Ishikawa (cell line): Measurements from ENCODE around the gene RAET1E.

Experiments used
- CEBPB ChIP-seq: IDR thresholded peaks from 2 replicates; pipeline ENCODE4 v1.6.1; 2012
- CREB1 ChIP-seq: IDR thresholded peaks from 2 replicates; pipeline ENCODE4 v1.6.1; 2012; ENCODE audit warnings: low read depth
- EGR1 ChIP-seq: IDR thresholded peaks from 2 replicates; pipeline ENCODE4 v1.6.1; 2012
- EP300 ChIP-seq: IDR thresholded peaks from 2 replicates; pipeline ENCODE4 v1.6.1; 2012; ENCODE audit warnings: borderline replicate concordance
- FOXM1 ChIP-seq: IDR thresholded peaks from 2 replicates; pipeline ENCODE4 v1.6.1; 2012; ENCODE audit warnings: low read depth, borderline replicate concordance
- NFIC ChIP-seq: IDR thresholded peaks from 2 replicates; pipeline ENCODE4 v1.6.1; 2012
- RAD21 ChIP-seq: IDR thresholded peaks from 2 replicates; pipeline ENCODE4 v1.6.1; 2012; ENCODE audit warnings: low read depth
- TAF1 ChIP-seq: IDR thresholded peaks from 2 replicates; pipeline ENCODE4 v1.6.1; 2012; ENCODE audit warnings: low read depth, mild to moderate bottlenecking
- TCF12 ChIP-seq: IDR thresholded peaks from 2 replicates; pipeline ENCODE4 v1.6.1; 2012; ENCODE audit warnings: low read depth
- TEAD4 ChIP-seq: IDR thresholded peaks from 2 replicates; pipeline ENCODE4 v1.6.1; 2012
- YY1 ChIP-seq: IDR thresholded peaks from 2 replicates; pipeline ENCODE4 v1.6.1; 2012; ENCODE audit warnings: low read depth
- ZBTB7A ChIP-seq: IDR thresholded peaks from 2 replicates; pipeline ENCODE4 v1.6.1; 2012; ENCODE audit warnings: low read depth
- TF ChIP-seq, protein P1 (sequence below): IDR thresholded peaks from 2 replicates; pipeline ENCODE4 v1.6.1; 2012
- TF ChIP-seq, protein P2 (sequence below): IDR thresholded peaks from 2 replicates; pipeline ENCODE4 v1.6.1; 2012
- TF ChIP-seq, protein P3 (sequence below): IDR thresholded peaks from 2 replicates; pipeline ENCODE4 v1.6.1; 2012; ENCODE audit warnings: low read depth, mild to moderate bottlenecking

The RAET1E gene

DNA sequence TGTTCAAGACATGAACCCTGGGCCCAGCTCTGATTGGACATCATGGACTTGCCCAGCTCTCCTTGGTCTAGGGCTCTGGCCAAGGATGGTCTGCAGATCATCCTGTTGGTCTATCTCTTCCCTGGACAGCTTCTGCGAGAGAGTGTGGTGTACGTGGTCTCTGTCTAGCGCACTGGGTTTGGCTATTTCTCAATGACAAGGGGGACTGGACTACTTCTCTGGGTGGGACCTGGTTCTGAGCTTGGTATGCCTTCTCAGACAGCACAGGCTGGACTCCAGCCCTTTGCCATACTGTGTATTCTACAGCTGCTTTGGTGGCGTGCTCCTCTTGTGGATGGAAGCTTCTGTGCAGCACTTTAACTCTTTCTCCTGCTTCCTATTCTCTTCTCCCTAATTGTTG, 8.5 kb upstream of the RAET1E start:
- no peak for TF ChIP-seq ZBTB7A
- no peak for TF ChIP-seq EP300
- no peak for TF ChIP-seq TEAD4
- TF ChIP-seq, protein P1, sequence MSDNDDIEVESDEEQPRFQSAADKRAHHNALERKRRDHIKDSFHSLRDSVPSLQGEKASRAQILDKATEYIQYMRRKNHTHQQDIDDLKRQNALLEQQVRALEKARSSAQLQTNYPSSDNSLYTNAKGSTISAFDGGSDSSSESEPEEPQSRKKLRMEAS: no peak
- TF ChIP-seq, protein P2, sequence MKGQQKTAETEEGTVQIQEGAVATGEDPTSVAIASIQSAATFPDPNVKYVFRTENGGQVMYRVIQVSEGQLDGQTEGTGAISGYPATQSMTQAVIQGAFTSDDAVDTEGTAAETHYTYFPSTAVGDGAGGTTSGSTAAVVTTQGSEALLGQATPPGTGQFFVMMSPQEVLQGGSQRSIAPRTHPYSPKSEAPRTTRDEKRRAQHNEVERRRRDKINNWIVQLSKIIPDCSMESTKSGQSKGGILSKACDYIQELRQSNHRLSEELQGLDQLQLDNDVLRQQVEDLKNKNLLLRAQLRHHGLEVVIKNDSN: no peak
- TF ChIP-seq NFIC: no peak
- no peak for TF ChIP-seq CREB1
- no peak for TF ChIP-seq YY1
- TF ChIP-seq FOXM1: no peak
- no peak for TF ChIP-seq RAD21
- no peak for TF ChIP-seq TAF1
- TF ChIP-seq, protein P3, sequence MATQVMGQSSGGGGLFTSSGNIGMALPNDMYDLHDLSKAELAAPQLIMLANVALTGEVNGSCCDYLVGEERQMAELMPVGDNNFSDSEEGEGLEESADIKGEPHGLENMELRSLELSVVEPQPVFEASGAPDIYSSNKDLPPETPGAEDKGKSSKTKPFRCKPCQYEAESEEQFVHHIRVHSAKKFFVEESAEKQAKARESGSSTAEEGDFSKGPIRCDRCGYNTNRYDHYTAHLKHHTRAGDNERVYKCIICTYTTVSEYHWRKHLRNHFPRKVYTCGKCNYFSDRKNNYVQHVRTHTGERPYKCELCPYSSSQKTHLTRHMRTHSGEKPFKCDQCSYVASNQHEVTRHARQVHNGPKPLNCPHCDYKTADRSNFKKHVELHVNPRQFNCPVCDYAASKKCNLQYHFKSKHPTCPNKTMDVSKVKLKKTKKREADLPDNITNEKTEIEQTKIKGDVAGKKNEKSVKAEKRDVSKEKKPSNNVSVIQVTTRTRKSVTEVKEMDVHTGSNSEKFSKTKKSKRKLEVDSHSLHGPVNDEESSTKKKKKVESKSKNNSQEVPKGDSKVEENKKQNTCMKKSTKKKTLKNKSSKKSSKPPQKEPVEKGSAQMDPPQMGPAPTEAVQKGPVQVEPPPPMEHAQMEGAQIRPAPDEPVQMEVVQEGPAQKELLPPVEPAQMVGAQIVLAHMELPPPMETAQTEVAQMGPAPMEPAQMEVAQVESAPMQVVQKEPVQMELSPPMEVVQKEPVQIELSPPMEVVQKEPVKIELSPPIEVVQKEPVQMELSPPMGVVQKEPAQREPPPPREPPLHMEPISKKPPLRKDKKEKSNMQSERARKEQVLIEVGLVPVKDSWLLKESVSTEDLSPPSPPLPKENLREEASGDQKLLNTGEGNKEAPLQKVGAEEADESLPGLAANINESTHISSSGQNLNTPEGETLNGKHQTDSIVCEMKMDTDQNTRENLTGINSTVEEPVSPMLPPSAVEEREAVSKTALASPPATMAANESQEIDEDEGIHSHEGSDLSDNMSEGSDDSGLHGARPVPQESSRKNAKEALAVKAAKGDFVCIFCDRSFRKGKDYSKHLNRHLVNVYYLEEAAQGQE: no peak
- no peak for TF ChIP-seq EGR1
- no peak for TF ChIP-seq TCF12
- no peak for TF ChIP-seq CEBPB

DNA sequence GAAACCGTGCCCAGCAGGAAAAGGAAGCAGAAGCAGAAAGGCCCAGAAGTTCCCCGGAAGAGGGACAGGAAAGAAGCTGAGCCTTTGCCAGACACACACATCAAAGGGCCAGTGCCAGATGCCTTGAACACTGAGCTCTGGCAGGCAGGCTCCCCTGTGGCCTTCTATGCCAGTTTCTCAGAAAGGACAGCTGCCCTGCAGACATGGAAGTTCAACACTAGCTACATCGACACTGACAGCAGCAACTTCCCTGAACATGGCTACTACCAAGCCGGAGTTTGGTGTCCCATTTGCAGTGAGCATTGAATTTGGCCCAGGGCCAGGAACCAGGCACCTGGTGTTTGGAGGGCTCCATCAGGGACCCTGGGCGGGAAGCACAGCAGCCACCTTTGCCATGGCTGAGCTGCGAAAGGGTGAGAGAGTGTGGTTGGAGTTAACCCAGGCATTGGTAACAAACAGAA, 8.0 kb upstream of the RAET1E start:
- TF ChIP-seq TCF12: no peak
- no peak for TF ChIP-seq EP300

- TF ChIP-seq RAD21: no peak
- no peak for TF ChIP-seq TAF1
- TF ChIP-seq, protein P3: no peak
- TF ChIP-seq EP300: no peak
- no peak for TF ChIP-seq NFIC
- TF ChIP-seq YY1: no peak
- TF ChIP-seq, protein P1: no peak
- TF ChIP-seq TCF12: no peak
- no peak for TF ChIP-seq FOXM1
Observed at GRCh38 chr6:149905371-149905910, 7.5 kb upstream of the RAET1E start.

- TF ChIP-seq TCF12 (no peak), TAF1 (no peak), RAD21 (no peak), FOXM1 (no peak), CEBPB (no peak), NFIC (no peak), EGR1 (no peak), CREB1 (no peak), EP300 (no peak), YY1 (no peak)
- TF ChIP-seq, protein P3: no peak
- TF ChIP-seq, protein P2: no peak
Observed at GRCh38 chr6:149904661-149905370, 6.9 kb upstream of the RAET1E start.
